DOHH2 (cell line): ENCODE data around the gene SLC1A1.

Experiments used
- H3F3A ChIP-seq: fragments of 200-600 bp; sonication (generic), shearing (Covaris generic); 2 replicates; pipeline ENCODE4 v1.6.0; 2016; ENCODE audit warnings: antibody characterized with exemption, mild to moderate bottlenecking; ENCODE audit not compliant: control insufficient read depth, insufficient read depth
- H3K27ac ChIP-seq: fragments of 200-600 bp; sonication (generic); 2 replicates; pipeline ENCODE4 v1.5.1; 2014; ENCODE audit warnings: low read depth, mild to moderate bottlenecking, low read length, moderate library complexity
- H3K27me3 ChIP-seq: fragments of 200-600 bp; sonication (generic); 2 replicates; pipeline ENCODE4 v1.6.1; 2014; ENCODE audit warnings: mild to moderate bottlenecking, low read length, mixed read lengths; ENCODE audit not compliant: control insufficient read depth
- H3K36me3 ChIP-seq: fragments of 200-600 bp; sonication (generic); 2 replicates; pipeline ENCODE4 v1.6.1; 2014; ENCODE audit warnings: mild to moderate bottlenecking, low read length, moderate library complexity, mixed read lengths; ENCODE audit not compliant: control insufficient read depth
- H3K4me1 ChIP-seq: fragments of 200-600 bp; sonication (generic); 2 replicates; pipeline ENCODE4 v1.6.1; 2014; ENCODE audit warnings: mild to moderate bottlenecking, low read length, mixed read lengths; ENCODE audit not compliant: control insufficient read depth
- H3K4me2 ChIP-seq: fragments of 200-600 bp; sonication (generic); 2 replicates; pipeline ENCODE4 v1.6.0; 2014; ENCODE audit warnings: mild to moderate bottlenecking, low read length, moderate library complexity
- H3K4me3 ChIP-seq: fragments of 200-600 bp; sonication (generic); 2 replicates; pipeline ENCODE4 v1.5.1; 2014; ENCODE audit warnings: mild to moderate bottlenecking, low read length, mixed read lengths
- H3K79me2 ChIP-seq: fragments of 200-600 bp; sonication (generic); 2 replicates; pipeline ENCODE4 v1.6.1; 2014; ENCODE audit warnings: mild to moderate bottlenecking, low read length, mixed read lengths; ENCODE audit not compliant: control insufficient read depth
- H3K9me2 ChIP-seq: fragments of 200-600 bp; sonication (generic); replicated peaks from 2 replicates; pipeline ENCODE4 v1.6.1; 2014; ENCODE audit warnings: mild to moderate bottlenecking, low read length, mixed read lengths; ENCODE audit not compliant: control insufficient read depth
- H3K9me3 ChIP-seq: fragments of 200-600 bp; sonication (generic); 2 replicates; pipeline ENCODE4 v1.6.1; 2014; ENCODE audit warnings: antibody characterized with exemption, low read length, mixed read lengths; ENCODE audit not compliant: control insufficient read depth, insufficient read depth
- H4K20me1 ChIP-seq: fragments of 200-600 bp; sonication (generic); 2 replicates; pipeline ENCODE4 v1.6.0; 2014; ENCODE audit warnings: low read depth, mild to moderate bottlenecking, antibody characterized with exemption, low read length, moderate library complexity; ENCODE audit not compliant: control insufficient read depth, insufficient read depth
- EZH2phosphoT487 ChIP-seq: fragments of 200-600 bp; sonication (generic); IDR thresholded peaks from 2 replicates; pipeline ENCODE4 v1.6.1; 2017; ENCODE audit warnings: borderline replicate concordance, mild to moderate bottlenecking, antibody characterized with exemption, low read length, moderate library complexity, mixed read lengths
- TF ChIP-seq, protein P1 (sequence below): fragments of 200-600 bp; sonication (generic); IDR thresholded peaks from one replicate; pipeline ENCODE4 v1.5.1; 2014; ENCODE audit warnings: antibody characterized with exemption, mild to moderate bottlenecking, low read depth, low read length; ENCODE audit not compliant: poor library complexity, severe bottlenecking

Gene SLC1A1

GRCh38 chr9:4590430-4591122 is 100.3 kb downstream of the SLC1A1 start:
- no peak overlapping the region for H3K27ac ChIP-seq
- H3K4me1 ChIP-seq, result no peaks in the 10 kb centered on the region
- no peaks in the 10 kb centered on the region for H3K9me3 ChIP-seq
- H3K27me3 ChIP-seq, result no peaks in the 10 kb centered on the region
- H3K4me3 ChIP-seq, result no peak overlapping the region
- no peak overlapping the region for H3K4me2 ChIP-seq
- TF ChIP-seq, protein P1, sequence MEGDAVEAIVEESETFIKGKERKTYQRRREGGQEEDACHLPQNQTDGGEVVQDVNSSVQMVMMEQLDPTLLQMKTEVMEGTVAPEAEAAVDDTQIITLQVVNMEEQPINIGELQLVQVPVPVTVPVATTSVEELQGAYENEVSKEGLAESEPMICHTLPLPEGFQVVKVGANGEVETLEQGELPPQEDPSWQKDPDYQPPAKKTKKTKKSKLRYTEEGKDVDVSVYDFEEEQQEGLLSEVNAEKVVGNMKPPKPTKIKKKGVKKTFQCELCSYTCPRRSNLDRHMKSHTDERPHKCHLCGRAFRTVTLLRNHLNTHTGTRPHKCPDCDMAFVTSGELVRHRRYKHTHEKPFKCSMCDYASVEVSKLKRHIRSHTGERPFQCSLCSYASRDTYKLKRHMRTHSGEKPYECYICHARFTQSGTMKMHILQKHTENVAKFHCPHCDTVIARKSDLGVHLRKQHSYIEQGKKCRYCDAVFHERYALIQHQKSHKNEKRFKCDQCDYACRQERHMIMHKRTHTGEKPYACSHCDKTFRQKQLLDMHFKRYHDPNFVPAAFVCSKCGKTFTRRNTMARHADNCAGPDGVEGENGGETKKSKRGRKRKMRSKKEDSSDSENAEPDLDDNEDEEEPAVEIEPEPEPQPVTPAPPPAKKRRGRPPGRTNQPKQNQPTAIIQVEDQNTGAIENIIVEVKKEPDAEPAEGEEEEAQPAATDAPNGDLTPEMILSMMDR, result no peak
- no peak for TF ChIP-seq EZH2phosphoT487
- no peaks in the 10 kb centered on the region for H3K79me2 ChIP-seq
- H3K36me3 ChIP-seq, result no peaks in the 10 kb centered on the region
- no peaks in the 10 kb centered on the region for H3K9me2 ChIP-seq
- H3F3A ChIP-seq, result no peaks in the 10 kb centered on the region
- H4K20me1 ChIP-seq, result no peaks in the 10 kb centered on the region

- TF ChIP-seq EZH2phosphoT487, result no peak
- TF ChIP-seq, protein P1, result no peak
- no peaks in the 10 kb centered on the region for H3K4me1 ChIP-seq
- H3K27me3 ChIP-seq, result no peaks in the 10 kb centered on the region
- no peak overlapping the region for H3K4me2 ChIP-seq
- no peaks in the 10 kb centered on the region for H3K9me2 ChIP-seq
- H3K9me3 ChIP-seq, result no peaks in the 10 kb centered on the region
- no peak overlapping the region for H3K4me3 ChIP-seq
- no peak overlapping the region for H3K27ac ChIP-seq
- no peaks in the 10 kb centered on the region for H3K79me2 ChIP-seq
- H4K20me1 ChIP-seq, result no peaks in the 10 kb centered on the region
- no peaks in the 10 kb centered on the region for H3K36me3 ChIP-seq
- no peaks in the 10 kb centered on the region for H3F3A ChIP-seq
Observed at GRCh38 chr9:4591123-4591500, 100.8 kb downstream of the SLC1A1 start.

GRCh38 chr9:4592295-4592694 is 102.0 kb downstream of the SLC1A1 start:
- H3K4me3 ChIP-seq, result no peak overlapping the region
- H3K36me3 ChIP-seq, result no peaks in the 10 kb centered on the region
- no peaks in the 10 kb centered on the region for H3F3A ChIP-seq
- H3K9me3 ChIP-seq, result no peaks in the 10 kb centered on the region
- H3K4me1 ChIP-seq, result peaks cover 6% of the 10 kb centered on the region; the same call in 1 of the 2 replicates
- TF ChIP-seq, protein P1, result no peak
- no peak for TF ChIP-seq EZH2phosphoT487
- no peaks in the 10 kb centered on the region for H3K27me3 ChIP-seq
- H3K9me2 ChIP-seq, result no peaks in the 10 kb centered on the region
- no peaks in the 10 kb centered on the region for H3K79me2 ChIP-seq
- H3K27ac ChIP-seq, result no peak overlapping the region
- H3K4me2 ChIP-seq, result no peak overlapping the region
- no peaks in the 10 kb centered on the region for H4K20me1 ChIP-seq
